Neural cell (in vitro differentiated cells): ENCODE data around the gene TNFAIP3.

ENCODE experiments used
- EP300 ChIP-seq: fragments of 450-650 bp; conservative IDR thresholded peaks from 2 replicates; pipeline ENCODE4 v1.6.1; 2014; ENCODE audit warnings: antibody characterized with exemption, mild to moderate bottlenecking, moderate library complexity; ENCODE audit not compliant: poor library complexity, severe bottlenecking
- TF ChIP-seq, protein P1 (sequence below): fragments of 450-650 bp; IDR thresholded peaks from 2 replicates; pipeline ENCODE4 v1.5.1; 2014; ENCODE audit warnings: antibody characterized with exemption, mild to moderate bottlenecking, moderate library complexity; ENCODE audit not compliant: poor library complexity, severe bottlenecking

DNA sequence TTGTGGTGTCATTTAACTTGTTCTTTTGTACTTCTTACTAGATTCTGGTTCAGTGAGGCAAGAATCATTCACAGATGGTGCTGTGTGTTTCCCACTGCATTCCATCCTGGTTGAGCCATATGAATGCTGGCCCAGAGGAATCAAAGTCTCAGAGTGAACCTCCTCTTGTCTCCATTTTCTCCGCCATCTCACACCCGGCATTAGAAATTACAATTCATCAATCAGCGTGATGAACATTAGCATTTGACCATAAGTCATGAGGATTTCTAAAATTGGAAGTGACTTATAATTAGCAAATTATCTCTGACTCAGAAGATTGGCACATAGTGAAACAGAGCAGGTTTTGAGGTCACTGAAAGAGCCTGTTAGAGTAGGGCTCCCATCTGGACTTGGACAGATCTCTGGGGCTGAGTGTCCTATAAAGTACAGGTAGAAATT is 25.2 kb downstream of the TNFAIP3 start:
- TF ChIP-seq, protein P1, sequence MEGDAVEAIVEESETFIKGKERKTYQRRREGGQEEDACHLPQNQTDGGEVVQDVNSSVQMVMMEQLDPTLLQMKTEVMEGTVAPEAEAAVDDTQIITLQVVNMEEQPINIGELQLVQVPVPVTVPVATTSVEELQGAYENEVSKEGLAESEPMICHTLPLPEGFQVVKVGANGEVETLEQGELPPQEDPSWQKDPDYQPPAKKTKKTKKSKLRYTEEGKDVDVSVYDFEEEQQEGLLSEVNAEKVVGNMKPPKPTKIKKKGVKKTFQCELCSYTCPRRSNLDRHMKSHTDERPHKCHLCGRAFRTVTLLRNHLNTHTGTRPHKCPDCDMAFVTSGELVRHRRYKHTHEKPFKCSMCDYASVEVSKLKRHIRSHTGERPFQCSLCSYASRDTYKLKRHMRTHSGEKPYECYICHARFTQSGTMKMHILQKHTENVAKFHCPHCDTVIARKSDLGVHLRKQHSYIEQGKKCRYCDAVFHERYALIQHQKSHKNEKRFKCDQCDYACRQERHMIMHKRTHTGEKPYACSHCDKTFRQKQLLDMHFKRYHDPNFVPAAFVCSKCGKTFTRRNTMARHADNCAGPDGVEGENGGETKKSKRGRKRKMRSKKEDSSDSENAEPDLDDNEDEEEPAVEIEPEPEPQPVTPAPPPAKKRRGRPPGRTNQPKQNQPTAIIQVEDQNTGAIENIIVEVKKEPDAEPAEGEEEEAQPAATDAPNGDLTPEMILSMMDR, result no peak
- no peak for TF ChIP-seq EP300
